ENCODE measurements around the gene PRKN.
"Not testable (repeated sequence)": the region's sequence is repeated elsewhere in the genome, so short reads cannot be mapped to it uniquely, and the experiment has no call there.

PRKN gene

DNA sequence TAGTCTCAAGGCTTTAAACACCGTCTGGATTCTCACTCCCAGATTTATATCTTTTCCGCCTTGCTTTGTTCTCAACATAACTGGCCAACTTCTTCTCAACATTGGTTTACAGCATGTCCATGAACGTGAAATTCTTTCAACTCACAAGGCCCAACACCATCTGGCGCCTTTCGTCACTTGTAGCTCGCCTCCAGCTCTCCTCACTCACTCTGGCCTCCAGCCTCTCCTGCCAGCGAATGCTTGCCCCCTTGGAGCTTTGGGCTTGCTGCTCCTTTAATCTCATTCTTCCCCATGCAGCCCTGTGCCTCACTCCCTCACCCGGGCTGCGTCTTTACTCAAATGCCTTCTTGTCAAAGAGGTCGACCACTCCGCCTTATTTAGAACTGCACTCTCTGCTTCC lies 324.5 kb downstream of the PRKN start:
- Histone ChIP-seq H3K27me3 (ENCODE audit: low read depth, low read length) (no peaks in the 10 kb centered on the region), H3K27ac (ENCODE audit: low read length) (no peak overlapping the region), H3K9me3 (ENCODE audit: control insufficient read depth in 1 of 2, low read length in 2 of 2) (peaks cover 0 to 6% of the 10 kb centered on the region in 2 donors), H3K4me3 (ENCODE audit: low read depth in 1 of 2, low read length in 2 of 2) (no peak overlapping the region), H3K4me1 (ENCODE audit: control insufficient read depth in 1 of 2, insufficient read depth in 2 of 2, low read length in 2 of 2) (no peaks in the 10 kb centered on the region), H3K36me3 (ENCODE audit: control insufficient read depth in 1 of 2, insufficient read depth in 2 of 2, low read length in 2 of 2) (no peaks in the 10 kb centered on the region)

DNA sequence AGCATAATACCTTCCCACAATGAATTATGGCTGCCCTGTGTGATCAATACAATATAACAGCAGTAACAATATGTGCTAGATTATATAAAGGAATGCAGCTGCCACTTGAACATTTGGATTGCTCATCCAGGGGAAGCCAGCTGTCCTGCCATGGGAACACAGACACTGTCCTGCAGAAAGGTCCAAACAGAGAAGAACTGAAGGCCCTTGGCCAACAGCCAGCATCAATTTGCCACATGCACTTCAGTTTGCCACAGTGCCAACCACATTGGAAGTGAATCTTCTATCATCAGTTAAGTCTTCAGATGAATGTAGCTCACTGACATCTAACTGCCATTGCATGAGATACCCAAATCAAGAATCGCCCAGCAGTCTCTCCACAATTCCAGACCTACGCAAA lies 332.4 kb downstream of the PRKN start:
- Histone ChIP-seq H3K36me3 (ENCODE audit: control insufficient read depth in 1 of 2, insufficient read depth in 2 of 2, low read length in 2 of 2) (no peaks in the 10 kb centered on the region), H3K4me1 (ENCODE audit: control insufficient read depth in 1 of 2, insufficient read depth in 2 of 2, low read length in 2 of 2) (no peaks in the 10 kb centered on the region), H3K27ac (ENCODE audit: low read length) (no peak overlapping the region), H3K9me3 (ENCODE audit: control insufficient read depth in 1 of 2, low read length in 2 of 2) (peaks cover 0 to 6% of the 10 kb centered on the region in 2 donors), H3K4me3 (ENCODE audit: low read depth in 1 of 2, low read length in 2 of 2) (no peak overlapping the region), H3K27me3 (ENCODE audit: low read depth, low read length) (no peaks in the 10 kb centered on the region)

DNA sequence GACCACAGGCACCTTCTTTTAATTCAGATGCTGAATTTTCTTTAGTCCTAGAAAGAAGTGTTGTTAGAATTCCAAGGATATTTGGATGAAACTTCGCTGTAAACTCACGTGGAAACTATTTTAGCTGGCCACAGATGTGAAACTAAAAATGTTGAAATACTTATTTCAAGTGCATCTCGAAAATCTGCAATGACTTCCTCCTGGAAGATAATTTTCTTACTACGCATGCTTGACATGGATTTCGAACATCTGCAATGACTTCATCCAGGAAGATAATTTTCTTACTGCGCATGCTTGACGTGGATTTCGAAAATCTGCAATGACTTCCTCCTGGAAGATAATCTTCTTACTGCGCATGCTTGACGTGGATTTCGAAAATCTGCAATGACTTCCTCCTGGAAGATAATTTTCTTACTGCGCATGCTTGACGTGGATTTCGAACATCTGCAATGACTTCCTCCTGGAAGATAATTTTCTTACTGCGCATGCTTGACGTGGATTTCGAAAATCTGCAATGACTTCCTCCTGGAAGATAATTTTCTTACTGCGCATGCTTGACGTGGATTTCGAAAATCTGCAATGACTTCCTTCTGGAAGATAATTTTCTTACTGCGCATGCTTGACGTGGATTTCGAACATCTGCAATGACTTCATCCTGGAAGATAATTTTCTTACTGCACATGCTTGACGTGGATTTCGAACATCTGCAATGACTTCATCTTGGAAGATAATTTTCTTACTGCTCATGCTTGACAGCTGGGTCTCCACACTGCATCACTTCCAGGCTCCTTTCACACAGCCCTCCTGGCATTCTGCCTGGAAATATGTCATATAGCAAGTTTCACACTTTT lies 336.4 kb downstream of the PRKN start:
- H3K4me1 ChIP-seq (ENCODE audit: control insufficient read depth in 1 of 2, insufficient read depth in 2 of 2, low read length in 2 of 2); H3K27ac ChIP-seq (ENCODE audit: low read length); H3K9me3 ChIP-seq (ENCODE audit: control insufficient read depth in 1 of 2, low read length in 2 of 2); H3K27me3 ChIP-seq (ENCODE audit: low read depth, low read length); H3K36me3 ChIP-seq (ENCODE audit: control insufficient read depth in 1 of 2, insufficient read depth in 2 of 2, low read length in 2 of 2); H3K4me3 ChIP-seq (ENCODE audit: low read depth in 1 of 2, low read length in 2 of 2): not testable (repeated sequence)

DNA sequence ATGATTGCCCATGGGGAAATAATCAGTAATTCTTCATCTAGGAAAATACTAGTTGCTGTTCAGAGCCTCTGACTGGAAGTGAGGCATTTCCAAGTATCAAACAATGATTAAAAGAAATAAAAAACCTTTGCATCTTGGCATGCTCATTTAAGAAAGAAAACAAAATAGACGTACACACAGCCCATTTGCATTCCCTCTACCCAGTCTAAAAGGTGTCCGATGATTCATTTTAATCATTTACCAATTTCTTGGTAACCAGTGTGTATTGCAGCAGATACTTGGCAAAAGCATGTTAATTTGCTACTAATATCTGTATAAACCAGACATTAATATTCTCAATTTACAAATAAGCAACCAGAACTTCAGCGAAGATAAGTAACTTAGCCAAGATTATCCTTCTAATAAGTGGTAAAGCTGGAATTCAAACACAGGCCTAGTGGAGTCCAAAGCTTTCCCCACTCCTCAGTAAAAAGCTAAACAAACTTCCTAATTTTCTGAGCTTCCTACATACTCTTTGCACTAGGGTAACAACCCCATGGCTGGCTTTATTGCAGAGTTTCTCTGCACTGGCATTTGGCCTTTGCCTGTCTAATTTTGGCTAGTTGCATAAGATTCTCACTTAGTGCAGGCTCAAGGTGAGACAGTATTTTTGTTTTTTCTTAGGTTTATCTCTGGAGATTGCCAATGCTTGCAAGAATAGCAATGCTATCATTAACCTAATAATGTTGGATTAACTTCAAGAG lies 338.1 kb downstream of the PRKN start:
- Histone ChIP-seq H3K9me3 (ENCODE audit: control insufficient read depth in 1 of 2, low read length in 2 of 2) (no peaks in the 10 kb centered on the region), H3K27me3 (ENCODE audit: low read depth, low read length) (no peaks in the 10 kb centered on the region), H3K4me3 (ENCODE audit: low read depth in 1 of 2, low read length in 2 of 2) (no peak overlapping the region), H3K36me3 (ENCODE audit: control insufficient read depth in 1 of 2, insufficient read depth in 2 of 2, low read length in 2 of 2) (no peaks in the 10 kb centered on the region), H3K4me1 (ENCODE audit: control insufficient read depth in 1 of 2, insufficient read depth in 2 of 2, low read length in 2 of 2) (no peaks in the 10 kb centered on the region), H3K27ac (ENCODE audit: low read length) (no peak overlapping the region)

DNA sequence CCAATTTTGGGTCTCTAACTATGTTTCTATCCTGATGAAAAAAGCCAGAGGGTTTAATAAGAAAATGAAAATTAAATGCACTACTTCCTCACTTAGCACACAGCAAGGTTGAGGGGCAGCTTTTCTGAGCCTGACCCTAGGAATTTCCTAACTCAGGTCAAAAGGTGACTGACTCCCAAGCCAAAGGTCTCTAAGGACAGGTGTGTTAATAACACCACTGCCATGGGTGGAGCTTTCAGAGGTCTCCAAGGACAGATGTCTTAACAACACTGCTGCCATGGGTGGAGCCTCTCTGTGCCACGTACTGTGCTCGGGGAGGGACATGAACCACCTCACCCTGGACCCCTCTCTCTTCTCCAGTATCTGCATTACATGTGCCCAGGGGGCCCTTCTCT lies 339.2 kb downstream of the PRKN start:
- no peaks in the 10 kb centered on the region for H3K9me3 ChIP-seq (ENCODE audit: control insufficient read depth in 1 of 2, low read length in 2 of 2)
- H3K4me3 ChIP-seq (ENCODE audit: low read depth in 1 of 2, low read length in 2 of 2): no peak overlapping the region
- no peaks in the 10 kb centered on the region for H3K36me3 ChIP-seq (ENCODE audit: control insufficient read depth in 1 of 2, insufficient read depth in 2 of 2, low read length in 2 of 2)
- H3K27me3 ChIP-seq (ENCODE audit: low read depth, low read length): no peaks in the 10 kb centered on the region
- no peak overlapping the region for H3K27ac ChIP-seq (ENCODE audit: low read length)
- H3K4me1 ChIP-seq (ENCODE audit: control insufficient read depth in 1 of 2, insufficient read depth in 2 of 2, low read length in 2 of 2): no peaks in the 10 kb centered on the region

DNA sequence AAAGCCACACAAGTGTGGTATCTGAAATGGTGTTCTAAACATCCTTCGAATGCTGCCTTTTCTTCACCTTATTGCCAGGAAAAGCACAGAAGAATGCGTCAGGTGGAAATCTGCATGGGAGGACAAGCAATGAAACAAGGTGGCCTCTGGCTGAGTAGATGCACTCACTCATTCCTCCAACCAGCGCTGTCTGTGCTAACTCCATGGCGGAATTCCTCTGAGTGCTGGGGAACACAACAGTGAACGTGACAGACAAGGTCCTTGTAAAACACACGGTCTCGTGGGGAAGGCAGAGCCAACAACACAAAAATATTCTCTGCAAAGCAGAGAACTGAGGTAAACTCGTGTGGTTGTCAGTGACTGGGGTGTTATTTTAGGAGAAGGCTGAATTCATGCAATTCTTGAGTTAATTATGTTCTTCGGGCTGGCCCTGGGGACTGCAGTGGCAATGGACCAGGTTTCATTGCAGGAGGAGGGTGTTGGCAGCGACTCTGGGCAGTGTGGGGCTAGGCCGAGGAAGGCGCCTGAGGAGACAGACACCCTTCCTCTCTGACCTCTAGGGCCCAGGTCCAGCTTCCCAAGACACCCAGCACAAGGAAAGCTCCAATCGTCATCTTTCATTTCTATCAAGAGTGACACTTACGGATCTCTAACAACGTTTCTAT lies 339.7 kb downstream of the PRKN start:
- H3K4me3 ChIP-seq (ENCODE audit: low read depth in 1 of 2, low read length in 2 of 2): no peak overlapping the region
- H3K36me3 ChIP-seq (ENCODE audit: control insufficient read depth in 1 of 2, insufficient read depth in 2 of 2, low read length in 2 of 2): no peaks in the 10 kb centered on the region
- H3K27ac ChIP-seq (ENCODE audit: low read length): no peak overlapping the region
- no peaks in the 10 kb centered on the region for H3K27me3 ChIP-seq (ENCODE audit: low read depth, low read length)
- H3K9me3 ChIP-seq (ENCODE audit: control insufficient read depth in 1 of 2, low read length in 2 of 2): no peaks in the 10 kb centered on the region
- no peaks in the 10 kb centered on the region for H3K4me1 ChIP-seq (ENCODE audit: control insufficient read depth in 1 of 2, insufficient read depth in 2 of 2, low read length in 2 of 2)

DNA sequence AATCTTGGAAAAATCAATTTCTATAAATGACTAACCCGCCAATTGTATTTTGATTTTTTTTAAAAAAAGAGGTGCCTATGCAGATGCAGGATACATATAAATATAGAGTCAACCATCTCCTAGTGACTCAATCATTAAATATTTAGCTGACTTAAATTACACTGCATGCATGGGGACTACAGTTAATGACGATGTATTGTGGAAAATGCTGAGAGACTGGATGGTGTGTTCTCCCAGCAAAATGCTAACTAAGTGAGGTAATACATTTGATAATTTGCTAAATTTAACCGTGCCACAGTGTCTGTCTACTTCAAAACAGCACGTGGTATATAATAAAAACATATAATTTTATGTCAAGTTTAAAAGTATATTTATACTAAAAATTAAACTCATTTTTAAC lies 341.6 kb downstream of the PRKN start:
- Histone ChIP-seq H3K27ac (ENCODE audit: low read length) (no peak overlapping the region), H3K36me3 (ENCODE audit: control insufficient read depth in 1 of 2, insufficient read depth in 2 of 2, low read length in 2 of 2) (no peaks in the 10 kb centered on the region), H3K4me3 (ENCODE audit: low read depth in 1 of 2, low read length in 2 of 2) (no peak overlapping the region), H3K9me3 (ENCODE audit: control insufficient read depth in 1 of 2, low read length in 2 of 2) (no peaks in the 10 kb centered on the region), H3K27me3 (ENCODE audit: low read depth, low read length) (no peaks in the 10 kb centered on the region), H3K4me1 (ENCODE audit: control insufficient read depth in 1 of 2, insufficient read depth in 2 of 2, low read length in 2 of 2) (no peaks in the 10 kb centered on the region)

DNA sequence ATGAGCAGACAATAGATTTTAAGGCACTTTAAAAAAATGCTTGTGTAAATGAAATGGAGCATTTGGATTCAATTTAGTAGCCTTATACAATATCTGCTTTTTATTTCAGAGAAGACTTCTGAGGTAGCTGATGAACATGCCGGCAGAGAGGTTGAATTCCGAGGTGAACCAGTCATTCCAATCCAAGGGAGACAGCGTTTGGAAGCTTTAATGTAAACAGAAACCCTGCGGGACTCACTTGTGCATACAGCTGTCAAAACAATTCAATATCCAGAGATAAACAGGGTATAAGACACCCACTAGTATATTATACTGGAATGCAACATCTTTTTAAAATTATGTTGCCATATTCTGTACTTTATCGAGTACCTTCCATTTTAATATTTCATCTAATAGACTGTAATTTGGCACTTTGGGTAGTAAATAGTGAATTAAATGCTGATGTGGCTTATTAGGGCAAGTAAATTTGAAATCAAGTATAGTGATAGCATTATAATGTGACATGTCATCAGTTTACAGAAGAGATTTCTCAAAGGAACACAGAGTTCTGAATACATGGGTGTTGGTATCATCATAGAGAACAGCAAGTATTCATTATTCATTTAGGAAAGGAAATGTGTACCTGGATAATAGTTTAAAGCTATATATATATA lies 347.7 kb downstream of the PRKN start:
- H3K9me3 ChIP-seq (ENCODE audit: control insufficient read depth in 1 of 2, low read length in 2 of 2): no peaks in the 10 kb centered on the region
- no peak overlapping the region for H3K27ac ChIP-seq (ENCODE audit: low read length)
- H3K36me3 ChIP-seq (ENCODE audit: control insufficient read depth in 1 of 2, insufficient read depth in 2 of 2, low read length in 2 of 2): no peaks in the 10 kb centered on the region

DNA sequence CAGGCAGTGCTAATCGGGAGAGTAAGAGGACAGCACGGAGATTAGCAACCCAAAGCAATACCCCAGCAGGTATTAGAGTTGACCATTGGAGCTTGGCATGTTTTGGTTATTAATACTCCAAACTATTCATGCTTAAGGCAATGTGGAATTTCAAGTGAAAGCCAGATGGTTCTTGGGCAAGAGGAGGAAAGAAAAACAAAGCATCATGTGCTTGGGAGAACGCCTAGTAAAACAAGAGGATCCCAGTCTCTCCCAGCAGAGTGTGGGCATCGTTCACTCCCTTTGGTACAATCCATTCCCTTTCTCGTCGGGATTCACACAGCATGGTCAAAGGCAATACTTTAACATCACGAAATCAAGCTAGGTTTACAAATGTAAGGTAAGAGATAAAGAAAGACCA lies 349.8 kb downstream of the PRKN start:
- Histone ChIP-seq H3K27me3 (ENCODE audit: low read depth, low read length) (no peaks in the 10 kb centered on the region), H3K4me1 (ENCODE audit: control insufficient read depth in 1 of 2, insufficient read depth in 2 of 2, low read length in 2 of 2) (peaks cover 0 to 4% of the 10 kb centered on the region in 2 donors), H3K9me3 (ENCODE audit: control insufficient read depth in 1 of 2, low read length in 2 of 2) (no peaks in the 10 kb centered on the region), H3K4me3 (ENCODE audit: low read depth in 1 of 2, low read length in 2 of 2) (no peak overlapping the region), H3K36me3 (ENCODE audit: control insufficient read depth in 1 of 2, insufficient read depth in 2 of 2, low read length in 2 of 2) (no peaks in the 10 kb centered on the region), H3K27ac (ENCODE audit: low read length) (no peak overlapping the region)

More for the DNA sequence above, 347.7 kb downstream of the PRKN start:
- H3K4me3 ChIP-seq (ENCODE audit: low read depth in 1 of 2, low read length in 2 of 2): no peak overlapping the region
- H3K27me3 ChIP-seq (ENCODE audit: low read depth, low read length): no peaks in the 10 kb centered on the region
- H3K4me1 ChIP-seq (ENCODE audit: control insufficient read depth in 1 of 2, insufficient read depth in 2 of 2, low read length in 2 of 2): peaks cover 0 to 4% of the 10 kb centered on the region in 2 donors

DNA sequence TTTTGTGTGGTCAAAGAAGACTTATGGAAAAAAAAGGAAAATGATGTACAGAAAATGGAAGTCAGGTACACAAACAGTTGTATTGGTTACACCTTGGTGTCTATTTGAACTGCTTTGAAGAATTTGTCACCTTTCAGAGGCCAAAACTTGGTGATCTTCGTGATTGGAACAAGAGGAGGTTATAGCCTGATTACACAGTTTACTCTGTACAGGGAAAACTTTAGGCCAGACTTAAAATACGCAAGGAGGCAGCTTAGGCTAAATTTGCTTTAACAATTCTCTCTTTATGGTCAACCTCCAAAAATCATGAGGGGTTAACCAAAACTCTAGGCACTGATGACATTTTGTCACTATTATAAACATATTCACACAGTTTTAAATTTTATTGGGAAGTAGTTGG lies 353.7 kb downstream of the PRKN start:
- Histone ChIP-seq H3K36me3 (ENCODE audit: control insufficient read depth in 1 of 2, insufficient read depth in 2 of 2, low read length in 2 of 2) (no peaks in the 10 kb centered on the region), H3K4me1 (ENCODE audit: control insufficient read depth in 1 of 2, insufficient read depth in 2 of 2, low read length in 2 of 2) (no peaks in the 10 kb centered on the region), H3K27me3 (ENCODE audit: low read depth, low read length) (no peaks in the 10 kb centered on the region), H3K9me3 (ENCODE audit: control insufficient read depth in 1 of 2, low read length in 2 of 2) (no peaks in the 10 kb centered on the region), H3K27ac (ENCODE audit: low read length) (no peak overlapping the region), H3K4me3 (ENCODE audit: low read depth in 1 of 2, low read length in 2 of 2) (no peak overlapping the region)

DNA sequence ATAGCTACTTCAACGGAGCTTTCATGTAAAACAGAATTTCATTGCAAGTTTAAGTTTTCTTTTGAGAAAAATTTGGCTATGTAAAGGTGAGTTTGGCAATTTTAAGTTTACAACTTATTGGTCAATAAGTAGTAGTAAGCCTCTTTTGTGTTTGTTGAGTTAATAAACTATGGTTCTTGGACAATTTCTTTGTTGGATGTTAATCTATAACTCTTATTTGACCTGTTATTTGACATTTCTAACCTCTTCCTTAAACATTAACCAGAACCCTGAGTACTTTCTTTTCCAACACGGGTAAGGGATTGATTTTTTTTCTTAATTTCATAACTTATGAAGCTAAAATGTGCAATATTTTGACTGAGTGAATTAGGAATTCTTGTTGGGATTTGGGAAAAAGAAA lies 354.4 kb downstream of the PRKN start:
- Histone ChIP-seq H3K27ac (ENCODE audit: low read length) (no peak overlapping the region), H3K4me1 (ENCODE audit: control insufficient read depth in 1 of 2, insufficient read depth in 2 of 2, low read length in 2 of 2) (no peaks in the 10 kb centered on the region), H3K36me3 (ENCODE audit: control insufficient read depth in 1 of 2, insufficient read depth in 2 of 2, low read length in 2 of 2) (no peaks in the 10 kb centered on the region)

More for the DNA sequence above, 354.4 kb downstream of the PRKN start:
- Histone ChIP-seq H3K9me3 (ENCODE audit: control insufficient read depth in 1 of 2, low read length in 2 of 2) (no peaks in the 10 kb centered on the region), H3K4me3 (ENCODE audit: low read depth in 1 of 2, low read length in 2 of 2) (no peak overlapping the region), H3K27me3 (ENCODE audit: low read depth, low read length) (no peaks in the 10 kb centered on the region)
